ENCODE data around the gene HECTD4. TPM values are rescaled to one million over a fixed set of nuclear protein-coding genes. Genes with fewer than 3 reads are reported as not detected.

Gene HECTD4
- polyA plus RNA-seq, 1 experiment = 7.3 TPM

GRCh38 chr12:112370868-112371510, 11.2 kb downstream of the HECTD4 start:
- no peak for DNase-seq (ENCODE audit: low read depth)
- no peak overlapping the region for H3K4me3 ChIP-seq (ENCODE audit: low read depth, low read length)
- TF ChIP-seq CTCF (IDR thresholded peaks at IDR 0.05; ENCODE audit: insufficient read depth, low read depth, low read length) = no peak
- CTCF ChIA-PET = interaction anchor here (0.9 kb wide), 1 partner anchor 13 kb away, joined by 3 read pairs; no protein-coding TSS in a partner anchor
- H3K36me3 ChIP-seq (ENCODE audit: control insufficient read depth, insufficient read depth, low read length) = no peaks in the 10 kb centered on the region
- no peaks in the 10 kb centered on the region for H3K27me3 ChIP-seq (ENCODE audit: control insufficient read depth, insufficient read depth, low read length)
- POLR2A ChIA-PET = no interaction called here

- Histone ChIP-seq H3K36me3 (ENCODE audit: control insufficient read depth, insufficient read depth, low read length) (no peaks in the 10 kb centered on the region), H3K4me3 (ENCODE audit: low read depth, low read length) (no peak overlapping the region), H3K27me3 (ENCODE audit: control insufficient read depth, insufficient read depth, low read length) (no peaks in the 10 kb centered on the region)
- CTCF ChIA-PET = interaction anchor here (0.9 kb wide), 1 partner anchor 12 kb away, joined by 3 read pairs; no protein-coding TSS in a partner anchor
- POLR2A ChIA-PET = no interaction called here
- no peak for DNase-seq (ENCODE audit: low read depth)
- TF ChIP-seq CTCF (IDR thresholded peaks at IDR 0.05; ENCODE audit: insufficient read depth, low read depth, low read length) = no peak
These were observed 12.0 kb downstream of the HECTD4 start for GRCh38 chr12:112370199-112370598.

- POLR2A ChIA-PET = no interaction called here
- Histone ChIP-seq H3K27me3 (ENCODE audit: control insufficient read depth, insufficient read depth, low read length) (no peaks in the 10 kb centered on the region), H3K36me3 (ENCODE audit: control insufficient read depth, insufficient read depth, low read length) (no peaks in the 10 kb centered on the region), H3K4me3 (ENCODE audit: low read depth, low read length) (no peak overlapping the region)
- TF ChIP-seq CTCF (IDR thresholded peaks at IDR 0.05; ENCODE audit: insufficient read depth, low read depth, low read length) = no peak
- CTCF ChIA-PET = no interaction called here
- no peak for DNase-seq (ENCODE audit: low read depth)
These were observed 13.4 kb downstream of the HECTD4 start for GRCh38 chr12:112368856-112369255.

- no peak for TF ChIP-seq CTCF (IDR thresholded peaks at IDR 0.05; ENCODE audit: insufficient read depth, low read depth, low read length)
- POLR2A ChIA-PET = no interaction called here
- CTCF ChIA-PET = no interaction called here
- Histone ChIP-seq H3K36me3 (ENCODE audit: control insufficient read depth, insufficient read depth, low read length) (no peaks in the 10 kb centered on the region), H3K4me3 (ENCODE audit: low read depth, low read length) (no peak overlapping the region), H3K27me3 (ENCODE audit: control insufficient read depth, insufficient read depth, low read length) (no peaks in the 10 kb centered on the region)
- no peak for DNase-seq (ENCODE audit: low read depth)
These were observed 14.3 kb downstream of the HECTD4 start for GRCh38 chr12:112367965-112368364.

GRCh38 chr12:112362310-112362709, 19.9 kb downstream of the HECTD4 start:
- no peak for TF ChIP-seq CTCF (IDR thresholded peaks at IDR 0.05; ENCODE audit: insufficient read depth, low read depth, low read length)
- H3K4me3 ChIP-seq (ENCODE audit: low read depth, low read length) = no peak overlapping the region
- no peaks in the 10 kb centered on the region for H3K36me3 ChIP-seq (ENCODE audit: control insufficient read depth, insufficient read depth, low read length)
- no peak for DNase-seq (ENCODE audit: low read depth)
- CTCF ChIA-PET = no interaction called here
- POLR2A ChIA-PET = no interaction called here
- no peaks in the 10 kb centered on the region for H3K27me3 ChIP-seq (ENCODE audit: control insufficient read depth, insufficient read depth, low read length)
